Muscle layer of duodenum (tissue), 2 donors: ENCODE measurements around the gene RBM10.

Source experiments
- H3K27ac ChIP-seq: one replicate; pipeline ENCODE4 v1.7.0; 2013; ENCODE audit warnings: mild to moderate bottlenecking, low read length
- H3K27me3 ChIP-seq: one replicate; pipeline ENCODE4 v1.7.0; 2013; ENCODE audit warnings: low read depth, mild to moderate bottlenecking, control low read depth, low read length
- H3K36me3 ChIP-seq, 2 donors: one replicate each; pipeline ENCODE4 v1.7.0; 2013; ENCODE audit warnings: low read length in 2 of 2, control low read depth in 1 of 2, mild to moderate bottlenecking in 1 of 2; ENCODE audit not compliant: insufficient read depth in 2 of 2, control insufficient read depth in 1 of 2
- H3K4me1 ChIP-seq, 2 donors: one replicate each; pipeline ENCODE4 v1.7.0; 2013; ENCODE audit warnings: low read length in 2 of 2, mild to moderate bottlenecking in 2 of 2, control low read depth in 1 of 2, moderate library complexity in 1 of 2; ENCODE audit not compliant: insufficient read depth in 2 of 2, control insufficient read depth in 1 of 2
- H3K4me3 ChIP-seq, 2 donors: one replicate each; pipeline ENCODE4 v1.7.0; 2013; ENCODE audit warnings: low read length in 2 of 2, low read depth in 1 of 2, mild to moderate bottlenecking in 1 of 2
- H3K9me3 ChIP-seq, 2 donors: one replicate each; pipeline ENCODE4 v1.7.0; 2013; ENCODE audit warnings: low read length in 2 of 2, control low read depth in 1 of 2, mild to moderate bottlenecking in 1 of 2; ENCODE audit not compliant: control insufficient read depth in 1 of 2
- donor health status: healthy.

RBM10 gene

GRCh38 chrX:47200385-47201150 is 55.5 kb downstream of the RBM10 start:
- H3K36me3 ChIP-seq = peaks cover 50 to 58% of the 10 kb centered on the region in 2 donors
- H3K27ac ChIP-seq = no peak overlapping the region
- H3K9me3 ChIP-seq = no peaks in the 10 kb centered on the region
- H3K4me3 ChIP-seq = no peak overlapping the region
- H3K4me1 ChIP-seq = peaks cover 0 to 38% of the 10 kb centered on the region in 2 donors
- no peaks in the 10 kb centered on the region for H3K27me3 ChIP-seq

GRCh38 chrX:47201345-47201944 is 56.4 kb downstream of the RBM10 start:
- Histone ChIP-seq H3K27me3 (no peaks in the 10 kb centered on the region), H3K36me3 (peaks cover 55 to 66% of the 10 kb centered on the region in 2 donors), H3K4me3 (no peak overlapping the region), H3K27ac (no peak overlapping the region), H3K9me3 (no peaks in the 10 kb centered on the region), H3K4me1 (peaks cover 0 to 29% of the 10 kb centered on the region in 2 donors)

- Histone ChIP-seq H3K27me3 (no peaks in the 10 kb centered on the region), H3K9me3 (no peaks in the 10 kb centered on the region), H3K4me3 (no peak overlapping the region), H3K4me1 (peaks cover 0 to 20% of the 10 kb centered on the region in 2 donors), H3K27ac (no peak overlapping the region), H3K36me3 (peaks cover 63 to 70% of the 10 kb centered on the region in 2 donors)
Observed at GRCh38 chrX:47202316-47202715, 57.3 kb downstream of the RBM10 start.

- no peaks in the 10 kb centered on the region for H3K9me3 ChIP-seq
- H3K36me3 ChIP-seq = peaks cover 69 to 75% of the 10 kb centered on the region in 2 donors
- no peak overlapping the region for H3K4me3 ChIP-seq
- peaks cover 0 to 15% of the 10 kb centered on the region in 2 donors for H3K4me1 ChIP-seq
- no peaks in the 10 kb centered on the region for H3K27me3 ChIP-seq
- H3K27ac ChIP-seq = no peak overlapping the region
Observed at GRCh38 chrX:47202877-47203276, 57.9 kb downstream of the RBM10 start.

- peaks cover 63 to 77% of the 10 kb centered on the region in 2 donors for H3K36me3 ChIP-seq
- no peaks in the 10 kb centered on the region for H3K9me3 ChIP-seq
- no peaks in the 10 kb centered on the region for H3K4me1 ChIP-seq
Observed at GRCh38 chrX:47204970-47205369, 59.9 kb downstream of the RBM10 start.

GRCh38 chrX:47206316-47206715 is 61.3 kb downstream of the RBM10 start:
- Histone ChIP-seq H3K4me3 (no peak overlapping the region), H3K27me3 (no peaks in the 10 kb centered on the region), H3K27ac (no peak overlapping the region), H3K36me3 (peaks cover 62 to 77% of the 10 kb centered on the region in 2 donors), H3K9me3 (no peaks in the 10 kb centered on the region), H3K4me1 (no peaks in the 10 kb centered on the region)

More at GRCh38 chrX:47204970-47205369, 59.9 kb downstream of the RBM10 start:
- no peak overlapping the region for H3K4me3 ChIP-seq
- no peaks in the 10 kb centered on the region for H3K27me3 ChIP-seq
- H3K27ac ChIP-seq = no peak overlapping the region

- H3K36me3 ChIP-seq = peaks cover 62 to 78% of the 10 kb centered on the region in 2 donors
Observed at GRCh38 chrX:47208108-47208507, 63.1 kb downstream of the RBM10 start.

GRCh38 chrX:47209508-47210238 is 64.7 kb downstream of the RBM10 start:
- Histone ChIP-seq H3K27ac (no peak overlapping the region), H3K36me3 (peaks cover 67 to 80% of the 10 kb centered on the region in 2 donors)

More at GRCh38 chrX:47208108-47208507, 63.1 kb downstream of the RBM10 start:
- H3K9me3 ChIP-seq = no peaks in the 10 kb centered on the region
- no peak overlapping the region for H3K4me3 ChIP-seq
- no peaks in the 10 kb centered on the region for H3K4me1 ChIP-seq
- no peak overlapping the region for H3K27ac ChIP-seq
- H3K27me3 ChIP-seq = no peaks in the 10 kb centered on the region

GRCh38 chrX:47210661-47211425 is 65.8 kb downstream of the RBM10 start:
- Histone ChIP-seq H3K9me3 (no peaks in the 10 kb centered on the region), H3K27ac (no peak overlapping the region), H3K36me3 (peaks cover 68 to 81% of the 10 kb centered on the region in 2 donors), H3K4me3 (no peak overlapping the region), H3K27me3 (no peaks in the 10 kb centered on the region), H3K4me1 (no peaks in the 10 kb centered on the region)

More at GRCh38 chrX:47209508-47210238, 64.7 kb downstream of the RBM10 start:
- Histone ChIP-seq H3K4me3 (no peak overlapping the region), H3K4me1 (no peaks in the 10 kb centered on the region), H3K27me3 (no peaks in the 10 kb centered on the region), H3K9me3 (no peaks in the 10 kb centered on the region)

GRCh38 chrX:47212381-47213293 is 67.6 kb downstream of the RBM10 start:
- Histone ChIP-seq H3K36me3 (peaks cover 51 to 69% of the 10 kb centered on the region in 2 donors), H3K4me3 (no peak overlapping the region), H3K27me3 (no peaks in the 10 kb centered on the region), H3K9me3 (no peaks in the 10 kb centered on the region), H3K27ac (no peak overlapping the region), H3K4me1 (peaks cover 5 to 8% of the 10 kb centered on the region in 2 donors)
